ENCODE measurements around the gene WNK4. TPM values are rescaled to one million over a fixed set of nuclear protein-coding genes. Genes with fewer than 3 reads are reported as not detected.

WNK4 gene
- polyA plus RNA-seq, 1 experiment, result 2.9 TPM

DNA sequence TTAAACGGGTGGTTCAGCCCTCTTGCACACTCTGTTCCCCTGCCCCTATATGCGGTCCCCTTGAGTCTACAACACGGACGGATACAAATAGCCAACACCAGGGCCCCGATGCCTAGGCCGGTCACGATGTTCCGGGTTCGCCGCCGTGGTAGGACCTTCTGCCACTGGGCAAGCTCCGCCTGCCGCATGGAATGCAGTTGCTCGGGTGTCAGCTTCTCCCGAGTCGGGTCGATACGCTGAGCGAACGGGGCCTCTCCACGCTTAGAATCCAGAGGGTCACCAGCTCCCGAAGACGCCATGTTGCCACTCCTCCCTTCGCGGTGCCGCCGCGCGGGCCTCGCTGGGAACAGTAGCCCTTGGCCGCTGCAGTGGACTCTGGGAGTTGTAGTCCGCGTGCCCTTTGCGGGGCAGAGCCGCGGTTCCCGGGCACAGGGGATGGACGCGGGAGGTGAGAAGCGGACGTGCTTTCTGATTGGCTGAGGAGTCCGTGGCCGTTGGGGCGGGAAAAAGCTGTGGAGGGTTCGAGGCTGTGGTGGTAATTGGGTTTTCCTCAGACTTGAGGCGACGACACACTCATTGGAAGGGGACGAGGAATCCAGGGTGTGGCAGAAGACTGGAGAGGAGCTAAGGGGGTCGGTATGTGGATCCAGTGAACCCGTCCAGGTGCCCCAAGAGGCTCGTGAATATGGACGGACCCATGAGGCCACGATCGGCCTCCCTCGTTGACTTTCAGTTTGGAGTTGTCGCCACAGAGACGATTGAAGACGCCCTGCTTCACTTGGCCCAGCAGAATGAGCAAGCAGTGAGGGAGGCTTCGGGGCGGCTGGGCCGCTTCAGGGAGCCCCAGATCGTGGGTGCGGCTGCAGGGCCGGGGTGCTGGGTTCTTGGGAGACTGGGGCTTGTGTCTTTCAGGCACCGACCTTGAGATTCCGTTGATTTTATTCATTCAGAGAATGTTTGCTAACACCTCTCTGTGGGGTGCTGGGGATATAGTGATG lies 18.3 kb downstream of the WNK4 start, which contains the start of the genes CNTD1 and COA3:
Gene CNTD1 (plus strand): TSS at position 479 of the 998 bp plus-strand sequence. CDS start 207 bp downstream, at position 686.
Gene COA3 (minus strand): TSS at position 322 of the 998 bp plus-strand sequence. CDS start 23 bp downstream, at position 299.
- TF ChIP-seq, protein P1, sequence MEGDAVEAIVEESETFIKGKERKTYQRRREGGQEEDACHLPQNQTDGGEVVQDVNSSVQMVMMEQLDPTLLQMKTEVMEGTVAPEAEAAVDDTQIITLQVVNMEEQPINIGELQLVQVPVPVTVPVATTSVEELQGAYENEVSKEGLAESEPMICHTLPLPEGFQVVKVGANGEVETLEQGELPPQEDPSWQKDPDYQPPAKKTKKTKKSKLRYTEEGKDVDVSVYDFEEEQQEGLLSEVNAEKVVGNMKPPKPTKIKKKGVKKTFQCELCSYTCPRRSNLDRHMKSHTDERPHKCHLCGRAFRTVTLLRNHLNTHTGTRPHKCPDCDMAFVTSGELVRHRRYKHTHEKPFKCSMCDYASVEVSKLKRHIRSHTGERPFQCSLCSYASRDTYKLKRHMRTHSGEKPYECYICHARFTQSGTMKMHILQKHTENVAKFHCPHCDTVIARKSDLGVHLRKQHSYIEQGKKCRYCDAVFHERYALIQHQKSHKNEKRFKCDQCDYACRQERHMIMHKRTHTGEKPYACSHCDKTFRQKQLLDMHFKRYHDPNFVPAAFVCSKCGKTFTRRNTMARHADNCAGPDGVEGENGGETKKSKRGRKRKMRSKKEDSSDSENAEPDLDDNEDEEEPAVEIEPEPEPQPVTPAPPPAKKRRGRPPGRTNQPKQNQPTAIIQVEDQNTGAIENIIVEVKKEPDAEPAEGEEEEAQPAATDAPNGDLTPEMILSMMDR (IDR thresholded peaks at IDR 0.05; ENCODE audit: insufficient read depth, low read depth, low read length), result peak; percentile 29
- CTCF ChIA-PET, result interaction anchor here (1.6 to 2.3 kb wide), 2 partner anchors 22 to 26 kb away, joined by 4 to 8 read pairs; partner anchors contain the start of gene BECN1

DNA sequence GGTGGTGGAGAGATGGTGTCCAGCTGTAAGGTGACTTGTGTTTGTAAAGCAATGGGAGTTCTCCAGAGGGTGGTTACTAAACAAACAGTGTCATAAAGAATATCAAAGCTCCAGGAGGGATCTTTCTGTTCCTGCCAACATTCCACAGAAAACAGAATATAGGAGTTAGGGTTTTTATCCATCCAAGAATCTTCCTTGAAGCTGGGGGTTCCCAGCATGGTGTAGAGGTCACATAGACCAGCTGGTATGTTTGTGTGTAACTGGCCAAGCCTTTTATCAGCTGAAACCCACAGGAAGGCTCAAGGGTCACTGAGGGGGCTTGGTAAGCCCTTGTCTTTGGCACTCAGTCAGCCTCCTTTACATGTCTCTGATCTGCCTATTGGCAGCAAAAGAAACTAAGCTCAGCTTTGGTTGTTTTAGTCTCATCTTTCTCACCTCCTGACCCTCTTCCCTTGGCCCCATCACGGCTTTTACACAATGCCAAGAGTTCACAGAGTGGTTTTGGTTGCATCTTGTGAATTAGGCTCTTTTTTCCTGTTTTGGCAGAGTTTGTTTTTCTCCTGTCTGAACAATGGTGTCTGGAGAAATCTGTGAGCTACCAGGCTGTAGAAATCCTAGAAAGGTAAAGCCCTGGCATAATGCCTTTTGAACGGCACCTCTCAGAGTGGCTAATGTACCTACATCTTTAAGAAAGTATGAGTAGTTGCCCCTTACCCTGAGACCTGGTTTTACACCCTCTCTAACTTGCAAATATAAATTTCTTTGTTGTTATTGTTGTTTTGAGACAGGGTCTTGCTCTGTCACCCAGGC lies 22.9 kb downstream of the WNK4 start:
- DNase-seq (ENCODE audit: low read depth), result no peak
- H3K4me3 ChIP-seq (ENCODE audit: low read depth, low read length), result no peak overlapping the region
- no peaks in the 10 kb centered on the region; the same call in 1 of the 2 replicates for H3K36me3 ChIP-seq (ENCODE audit: control insufficient read depth, insufficient read depth, low read length)
- TF ChIP-seq, protein P1 (IDR thresholded peaks at IDR 0.05; ENCODE audit: insufficient read depth, low read depth, low read length), result no peak
- CTCF ChIA-PET, result interaction anchor here (0.9 to 3.5 kb wide), 2 partner anchors 16 to 20 kb away, joined by 4 to 20 read pairs; partner anchors contain the start of gene BECN1
- POLR2A ChIA-PET, result no interaction called here
- H3K27me3 ChIP-seq (ENCODE audit: control insufficient read depth, insufficient read depth, low read length), result no peaks in the 10 kb centered on the region

More for the DNA sequence above, 18.3 kb downstream of the WNK4 start, which contains the start of the genes CNTD1 and COA3:
- POLR2A ChIA-PET, result no interaction called here
- H3K27me3 ChIP-seq (ENCODE audit: control insufficient read depth, insufficient read depth, low read length), result no peaks in the 10 kb centered on the region
- peak; percentile 42 for DNase-seq (ENCODE audit: low read depth)
- peaks cover 4% of the 10 kb centered on the region; the same call in 1 of the 2 replicates for H3K36me3 ChIP-seq (ENCODE audit: control insufficient read depth, insufficient read depth, low read length)
- H3K4me3 ChIP-seq (ENCODE audit: low read depth, low read length), result peak within 1 kb of the TSS; percentile 77

DNA sequence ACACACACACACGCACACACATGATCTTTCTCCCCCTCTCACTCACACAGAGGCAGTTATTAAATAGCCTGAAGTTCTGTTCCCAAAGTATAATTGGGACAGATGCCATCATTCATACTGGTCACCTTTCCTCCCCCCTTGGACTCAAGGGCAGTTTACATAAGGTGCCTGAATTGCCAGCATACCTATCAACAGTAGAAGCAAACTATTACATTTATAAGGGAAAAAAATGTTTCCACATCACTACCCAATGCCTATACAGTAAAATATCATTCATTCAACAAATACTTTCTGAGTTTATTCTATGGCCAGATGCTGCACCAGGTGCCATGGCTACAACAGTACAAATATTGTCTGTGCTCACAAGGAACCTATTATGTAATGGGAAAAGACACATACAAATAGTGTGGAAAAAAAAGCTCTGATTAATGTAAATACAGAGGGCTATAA lies 24.5 kb downstream of the WNK4 start:
- Histone ChIP-seq H3K36me3 (ENCODE audit: control insufficient read depth, insufficient read depth, low read length) (no peaks in the 10 kb centered on the region; the same call in 1 of the 2 replicates), H3K27me3 (ENCODE audit: control insufficient read depth, insufficient read depth, low read length) (no peaks in the 10 kb centered on the region), H3K4me3 (ENCODE audit: low read depth, low read length) (no peak overlapping the region)
- POLR2A ChIA-PET, result no interaction called here
- CTCF ChIA-PET, result no interaction called here
- DNase-seq (ENCODE audit: low read depth), result no peak
- TF ChIP-seq, protein P1 (IDR thresholded peaks at IDR 0.05; ENCODE audit: insufficient read depth, low read depth, low read length), result no peak

DNA sequence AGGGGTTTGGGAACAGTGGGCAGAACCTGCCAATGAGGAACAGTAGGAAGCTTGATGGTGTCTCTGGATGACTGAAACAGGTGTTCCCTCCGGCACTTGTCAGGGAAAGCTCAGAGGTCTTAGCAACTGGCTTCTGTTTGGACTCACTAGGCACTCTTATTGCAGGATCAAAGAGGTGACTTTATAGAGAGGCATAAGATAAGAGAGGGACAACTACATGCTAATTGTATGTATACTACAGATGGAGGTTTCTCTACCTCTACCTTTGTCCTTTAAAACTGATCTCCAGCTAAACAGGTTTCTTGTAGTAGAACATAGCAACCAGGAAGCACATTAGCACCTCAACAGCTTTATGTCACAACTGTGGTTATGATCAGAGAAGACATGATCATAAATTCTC lies 25.8 kb downstream of the WNK4 start:
- Histone ChIP-seq H3K4me3 (ENCODE audit: low read depth, low read length) (no peak overlapping the region), H3K36me3 (ENCODE audit: control insufficient read depth, insufficient read depth, low read length) (peaks cover 2% of the 10 kb centered on the region), H3K27me3 (ENCODE audit: control insufficient read depth, insufficient read depth, low read length) (no peaks in the 10 kb centered on the region)
- DNase-seq (ENCODE audit: low read depth), result no peak
- TF ChIP-seq, protein P1 (IDR thresholded peaks at IDR 0.05; ENCODE audit: insufficient read depth, low read depth, low read length), result no peak
- POLR2A ChIA-PET, result no interaction called here
- CTCF ChIA-PET, result interaction anchor here (0.7 to 2.4 kb wide), 4 partner anchors 10 to 43 kb away, joined by 3 to 7 read pairs (median 5); no protein-coding TSS in a partner anchor

Data from BJ (cell line).